Measurements from ENCODE around the gene SBK2.

GRCh38 chr19:55504981-55505380 is 32.0 kb downstream of the SBK2 start:
- TF ChIP-seq CTCF (conservative IDR thresholded peaks at IDR 0.05; ENCODE audit: low read depth, low read length) = no peak
- no peak for TF ChIP-seq EZH2phosphoT487 (IDR thresholded peaks at IDR 0.05; ENCODE audit: borderline replicate concordance, low read length)
- no peak for TF ChIP-seq EZH2 (IDR thresholded peaks at IDR 0.05; ENCODE audit: low read length, unreplicated experiment)
